Pons (tissue), 1 donor: ENCODE results near the gene ERBB4.

ENCODE experiments used
- DNase-seq: peaks from one replicate; pipeline ENCODE4 v3.0.0-alpha.2; 2016; ENCODE audit warnings: low spot score

Gene ERBB4

DNA sequence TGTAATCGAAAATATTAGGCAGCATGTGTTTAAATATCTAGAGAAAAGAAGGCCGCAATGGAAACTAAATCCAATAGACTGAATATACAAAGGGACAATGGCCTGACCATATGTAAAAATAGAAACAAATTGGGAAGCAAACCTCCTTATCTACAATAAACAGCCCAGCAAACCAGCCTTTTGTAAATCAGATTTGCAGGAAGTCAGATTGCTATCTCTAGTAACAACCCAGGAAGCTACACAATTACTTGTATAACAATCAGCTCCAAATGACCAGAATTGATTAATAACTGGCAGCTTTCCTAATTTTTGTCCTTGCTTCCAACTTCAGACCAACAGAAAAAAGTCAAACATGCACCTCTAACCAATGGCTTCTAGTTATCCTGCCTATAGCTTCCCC is 1122.2 kb downstream of the ERBB4 start:
- no peak for DNase-seq

DNA sequence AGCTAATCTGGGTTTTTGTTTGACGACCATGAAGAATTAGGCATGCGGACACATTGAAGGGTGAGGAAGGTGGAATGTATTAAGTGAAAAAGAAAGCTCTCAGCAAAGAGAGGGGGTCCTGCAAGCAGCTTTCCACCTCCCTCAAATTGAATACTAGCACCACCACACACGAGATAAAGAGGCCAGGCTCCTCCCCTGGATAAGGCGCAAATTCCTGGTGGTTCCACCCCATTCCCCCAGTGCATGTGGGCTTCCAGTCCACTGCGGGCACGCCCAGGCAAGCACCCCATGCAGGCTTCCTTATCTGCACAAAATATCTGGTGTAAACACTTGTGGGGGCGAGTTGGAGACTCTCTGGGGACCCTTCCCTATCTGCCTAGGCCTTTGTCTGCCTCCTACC is 1124.9 kb downstream of the ERBB4 start:
- DNase-seq: no peak

DNA sequence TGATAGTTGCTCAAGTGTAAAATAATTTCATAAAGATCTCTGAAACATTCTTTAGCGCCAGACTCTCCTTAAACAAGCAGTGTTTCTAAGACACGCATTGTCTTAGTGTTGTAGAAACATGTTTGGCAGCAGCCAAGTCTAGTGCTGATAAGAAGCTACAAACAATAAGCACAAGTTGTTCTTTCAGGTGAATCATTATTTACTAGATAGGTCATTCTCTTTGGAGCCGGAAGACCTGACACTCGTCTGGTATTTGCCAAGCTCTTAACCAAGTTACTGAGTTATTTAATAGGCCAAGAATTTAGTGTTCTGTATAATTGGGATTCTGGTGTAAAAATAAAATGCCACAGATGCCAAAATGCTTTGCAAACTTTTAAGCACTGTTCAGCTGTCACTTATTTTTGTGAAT is 1130.1 kb downstream of the ERBB4 start:
- no peak for DNase-seq

DNA sequence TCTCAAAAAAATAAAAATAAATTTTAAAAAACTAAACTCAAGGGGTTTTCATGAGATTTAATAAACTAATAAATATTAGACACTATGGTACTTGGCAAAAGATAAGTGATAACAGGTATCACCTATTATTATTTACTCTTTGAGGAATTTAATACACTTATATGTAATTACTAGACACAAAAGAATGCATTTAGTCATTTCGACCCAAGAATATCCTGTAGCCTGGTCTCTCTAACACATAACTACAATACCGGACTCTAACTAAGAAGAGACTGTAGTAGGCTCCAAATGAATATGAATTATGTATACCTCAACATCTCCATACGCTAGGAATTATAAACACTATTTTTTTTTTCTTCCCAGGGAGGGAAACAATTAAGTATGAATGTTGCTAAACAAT is 1131.5 kb downstream of the ERBB4 start:
- no peak for DNase-seq

GRCh38 chr2:211405036-211405435 is 1133.6 kb downstream of the ERBB4 start:
- DNase-seq: no peak

DNA sequence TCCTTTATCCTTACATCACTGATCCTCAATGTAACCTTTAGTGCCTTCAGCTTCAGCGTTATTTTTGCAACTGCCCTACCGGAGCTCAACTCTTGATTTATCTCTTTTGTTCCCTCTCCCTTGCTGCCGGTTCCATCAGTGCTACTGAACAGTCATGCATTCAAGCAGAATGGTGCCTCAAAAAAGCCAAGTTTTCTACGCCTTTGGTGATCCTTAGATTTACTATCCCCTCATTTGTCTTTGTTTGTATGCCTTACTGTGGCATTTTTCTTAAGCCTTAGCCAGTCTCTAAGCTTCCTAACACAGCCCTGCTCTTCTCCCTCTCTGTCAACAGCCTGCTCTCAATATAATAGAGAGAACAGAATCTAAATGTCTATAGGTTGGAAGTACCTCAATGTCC is 1134.5 kb downstream of the ERBB4 start:
- no peak for DNase-seq

DNA sequence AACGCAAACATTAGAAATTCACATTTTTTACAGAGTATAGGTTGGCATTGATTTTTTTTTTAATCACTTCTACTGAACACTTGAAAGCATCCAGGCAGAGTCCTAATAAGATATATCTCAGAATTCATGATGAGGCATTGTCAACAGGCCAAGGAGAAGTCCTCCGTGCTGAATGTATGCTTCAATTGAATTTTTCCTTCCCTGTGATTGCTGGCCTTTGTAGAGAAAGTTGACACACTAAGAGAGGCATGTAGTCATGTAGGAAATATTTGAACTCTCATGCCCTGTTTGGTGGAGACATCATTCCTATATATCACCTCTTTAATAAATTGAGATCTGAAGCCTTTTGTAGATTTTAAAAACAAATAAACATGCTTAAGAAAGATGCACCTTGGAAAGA is 1137.3 kb downstream of the ERBB4 start:
- DNase-seq: no peak

DNA sequence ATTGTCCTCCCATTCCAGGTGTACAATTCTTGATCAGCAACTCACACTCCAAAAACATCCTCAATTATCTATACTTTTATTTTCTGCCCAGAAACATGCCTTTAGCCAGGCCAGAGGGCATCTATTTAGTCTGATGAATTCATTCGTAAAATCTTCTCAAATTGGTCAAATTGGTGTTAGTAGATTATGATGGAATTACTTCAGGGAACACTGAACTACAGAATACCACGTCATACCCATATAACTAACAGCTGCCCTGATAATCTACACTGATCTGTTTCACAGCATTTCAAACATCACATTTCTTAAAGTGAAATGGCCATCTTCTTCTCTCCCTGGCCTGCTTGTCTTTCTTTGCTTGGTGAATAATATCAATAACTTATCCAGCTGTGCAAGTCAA is 1140.8 kb downstream of the ERBB4 start:
- DNase-seq: no peak

- peak; percentile 74 for DNase-seq
Observed at GRCh38 chr2:211396815-211397214, 1141.8 kb downstream of the ERBB4 start.

DNA sequence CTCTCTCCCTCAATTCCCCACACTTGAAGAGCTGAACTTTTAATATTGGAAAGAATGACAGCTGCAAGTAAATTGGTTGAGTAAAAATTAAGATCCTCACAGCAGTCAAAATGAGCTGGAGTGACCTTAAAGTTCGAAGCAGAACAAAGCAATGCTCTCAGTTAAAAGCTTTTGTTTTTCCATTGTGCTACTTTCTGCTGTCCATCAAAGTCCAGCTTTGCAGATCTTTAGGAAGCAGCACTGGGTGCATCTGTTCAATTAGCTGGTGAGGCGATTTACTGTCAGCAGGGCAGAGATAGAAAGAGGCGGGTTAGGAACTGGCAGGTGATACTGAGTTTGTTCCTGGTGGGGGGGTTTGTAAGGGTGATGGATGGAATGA is 1147.4 kb downstream of the ERBB4 start:
- DNase-seq: peak; percentile 74

DNA sequence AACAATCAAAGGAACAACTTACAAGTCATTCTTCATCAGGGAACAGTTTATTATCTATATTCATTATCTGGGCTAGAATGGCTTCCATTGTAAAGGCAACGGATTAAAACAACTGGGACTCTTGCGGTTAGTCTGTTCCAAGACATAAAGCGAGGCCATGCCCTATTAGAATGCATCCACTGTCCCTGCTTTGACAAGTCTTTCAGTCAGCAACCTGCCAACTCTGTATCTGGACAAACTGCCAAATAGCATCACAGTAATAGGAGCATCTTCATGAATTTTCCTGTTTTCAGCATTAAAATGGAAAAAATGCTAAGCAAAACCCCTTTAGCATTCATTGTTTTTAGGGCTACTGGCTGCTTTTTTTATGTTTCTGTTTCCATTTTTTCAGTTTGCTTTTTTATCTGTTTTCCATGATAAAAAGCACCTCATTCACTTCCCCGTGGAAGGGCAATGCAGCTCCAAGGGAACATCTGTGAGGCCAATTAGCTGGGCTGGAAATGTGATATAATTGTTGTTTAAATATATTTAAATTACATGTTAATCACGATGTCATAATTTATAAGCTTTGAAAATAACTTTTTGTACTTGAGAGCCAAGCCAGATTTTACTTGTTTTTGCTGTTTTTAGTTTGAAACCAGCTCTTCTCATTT is 1147.9 kb downstream of the ERBB4 start:
- DNase-seq: peak; percentile 94

DNA sequence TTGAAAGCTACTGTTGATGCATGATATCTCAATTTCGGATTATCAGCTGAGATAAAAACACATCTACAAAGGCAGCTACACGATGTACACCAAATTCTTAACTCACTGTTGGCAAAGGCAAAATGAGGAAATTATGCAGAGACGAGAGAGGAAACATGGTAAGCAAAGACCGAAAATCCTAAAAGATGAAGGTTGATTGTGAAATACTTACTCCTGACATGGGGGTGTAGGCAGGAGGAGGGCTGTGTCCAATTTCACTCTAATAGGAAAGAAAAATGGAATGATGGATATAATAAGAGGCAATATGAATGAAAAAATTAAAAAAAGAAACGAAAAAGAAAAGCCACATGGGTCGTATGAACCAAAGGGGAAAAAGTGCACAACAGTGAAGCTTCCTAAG is 1150.9 kb downstream of the ERBB4 start:
- DNase-seq: no peak

- DNase-seq: no peak
Observed at GRCh38 chr2:211380041-211380440, 1158.6 kb downstream of the ERBB4 start.

GRCh38 chr2:211376410-211376809 is 1162.2 kb downstream of the ERBB4 start:
- DNase-seq: no peak

DNA sequence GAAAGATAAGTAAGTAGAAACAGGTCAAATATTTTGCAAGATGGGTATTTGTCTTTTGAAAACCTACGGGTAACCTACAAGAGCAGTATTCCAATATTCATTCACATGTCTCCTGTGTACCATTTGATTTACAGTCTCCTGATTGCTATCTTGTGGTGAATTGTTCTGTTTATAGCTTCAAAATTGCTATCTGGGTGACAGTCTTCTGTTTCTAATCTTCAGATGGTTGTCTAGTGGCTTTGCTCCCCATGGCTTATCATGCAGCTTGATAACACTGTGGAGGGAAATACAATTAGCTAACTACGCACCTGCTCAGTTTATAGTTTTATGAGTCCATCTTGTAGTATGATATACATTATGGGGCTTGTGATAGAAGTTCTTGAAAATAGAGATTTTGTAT is 1165.4 kb downstream of the ERBB4 start:
- no peak for DNase-seq

DNA sequence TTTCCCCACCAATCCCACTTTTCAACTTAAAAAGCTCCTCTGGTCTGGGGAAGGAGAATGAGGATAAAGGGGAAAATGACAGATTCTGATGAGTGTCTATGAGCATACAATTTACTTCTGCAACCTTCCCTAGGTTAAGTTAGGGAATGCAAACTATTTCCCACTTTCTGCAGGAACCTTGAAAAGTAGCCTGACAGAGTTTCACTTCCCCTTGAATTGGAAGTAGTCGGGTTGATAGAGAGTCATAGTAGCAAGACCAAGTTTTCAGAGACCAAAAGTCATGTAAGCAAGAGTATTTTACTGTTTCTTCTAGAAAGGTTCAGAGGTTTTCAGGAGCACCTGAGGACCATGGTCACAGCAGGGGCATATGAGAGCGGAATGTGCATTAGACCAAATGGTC is 1167.1 kb downstream of the ERBB4 start:
- no peak for DNase-seq

DNA sequence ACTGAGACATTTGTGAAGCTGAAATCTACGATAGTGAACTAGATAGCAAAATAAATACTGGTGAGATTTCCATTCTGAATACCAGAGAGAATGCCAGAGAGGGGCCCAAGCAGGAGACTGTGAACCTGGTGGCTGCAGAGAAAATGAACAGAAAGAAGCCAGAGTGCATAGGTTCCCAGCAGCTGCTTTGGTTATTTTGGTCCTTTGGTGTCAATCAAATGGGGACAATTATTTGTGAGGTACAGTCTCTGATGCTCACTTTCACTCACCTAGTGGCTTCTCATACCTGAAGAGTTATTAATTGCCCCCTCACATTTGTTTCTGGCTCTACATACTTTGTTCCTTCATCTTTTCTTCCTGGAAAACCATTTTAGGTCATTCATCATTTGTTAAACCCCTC is 1170.1 kb downstream of the ERBB4 start:
- DNase-seq: no peak

- DNase-seq: no peak
Observed at GRCh38 chr2:211367711-211368110, 1170.9 kb downstream of the ERBB4 start.

GRCh38 chr2:211367293-211367692 is 1171.3 kb downstream of the ERBB4 start:
- DNase-seq: no peak

GRCh38 chr2:211364911-211365310 is 1173.7 kb downstream of the ERBB4 start:
- no peak for DNase-seq

- no peak for DNase-seq
Observed at GRCh38 chr2:211361383-211361782, 1177.2 kb downstream of the ERBB4 start.

GRCh38 chr2:211359347-211359746 is 1179.3 kb downstream of the ERBB4 start:
- no peak for DNase-seq

DNA sequence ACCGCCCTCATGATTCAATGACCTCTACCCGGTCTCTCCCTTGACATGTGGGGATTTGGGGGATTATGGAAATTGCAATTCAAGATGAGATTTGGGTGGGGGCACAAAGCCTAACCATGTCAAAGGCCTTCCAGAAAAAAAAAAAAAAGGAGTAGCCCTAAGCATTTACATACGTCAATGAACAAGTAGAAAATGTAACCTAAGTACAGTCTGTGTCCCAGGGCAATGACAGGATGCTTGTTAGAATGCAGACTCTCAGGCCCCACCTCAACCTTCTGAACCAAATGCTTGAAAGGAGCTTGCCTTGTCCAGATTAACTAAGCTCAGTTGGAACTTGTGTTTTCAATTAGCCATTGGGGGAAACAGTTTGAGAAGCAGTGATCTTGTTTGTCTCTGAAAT is 1180.1 kb downstream of the ERBB4 start:
- no peak for DNase-seq

DNA sequence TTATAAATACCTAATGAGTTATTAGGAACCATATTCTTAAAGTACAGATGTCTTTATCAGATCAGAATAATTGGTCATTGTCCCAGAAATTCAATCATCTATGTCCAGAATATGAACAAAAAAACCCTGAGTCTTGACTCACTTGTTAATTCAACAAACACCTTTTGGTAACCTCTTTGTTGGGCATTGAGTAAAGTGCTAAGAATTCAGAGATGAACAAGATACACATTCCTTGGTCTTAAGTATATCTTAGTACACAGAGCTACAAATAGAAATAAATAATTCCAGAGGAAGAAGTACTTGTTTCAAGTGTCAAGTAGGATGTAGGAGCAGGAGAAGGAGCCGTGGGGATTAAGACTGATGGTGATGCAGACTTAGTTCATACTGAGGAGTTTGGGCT is 1184.1 kb downstream of the ERBB4 start:
- DNase-seq: no peak

GRCh38 chr2:211351987-211352386 is 1186.6 kb downstream of the ERBB4 start:
- peak; percentile 52 for DNase-seq
